NT2/D1 (cell line): ENCODE data around the gene FOLR1.

Source experiments
- DNase-seq: peaks from one replicate; pipeline ENCODE4 v3.0.0-alpha.2; 2011; ENCODE audit warnings: low read depth, low spot score
- H3K27me3 ChIP-seq: 2 replicates; pipeline ENCODE4 v1.6.0; 2011; ENCODE audit warnings: mild to moderate bottlenecking; ENCODE audit not compliant: insufficient read length, insufficient read depth
- H3K36me3 ChIP-seq: 2 replicates; pipeline ENCODE4 v1.6.1; 2011; ENCODE audit warnings: mild to moderate bottlenecking, low read length, mixed read lengths; ENCODE audit not compliant: insufficient read depth, insufficient read length
- H3K4me1 ChIP-seq: 2 replicates; pipeline ENCODE4 v1.5.1; 2011; ENCODE audit not compliant: insufficient read depth, insufficient read length
- H3K4me3 ChIP-seq: 2 replicates; pipeline ENCODE4 v1.5.1; 2011; ENCODE audit warnings: low read depth; ENCODE audit not compliant: insufficient read length
- H3K9ac ChIP-seq: 2 replicates; pipeline ENCODE4 v1.6.0; 2011; ENCODE audit warnings: low read depth; ENCODE audit not compliant: insufficient read length
- H3K9me3 ChIP-seq: 2 replicates; pipeline ENCODE4 v1.5.1; 2011; ENCODE audit warnings: mild to moderate bottlenecking, low read length; ENCODE audit not compliant: insufficient read depth
- SUZ12 ChIP-seq: IDR thresholded peaks from 2 replicates; pipeline ENCODE4 v1.6.1; 2011; ENCODE audit not compliant: insufficient read length, insufficient read depth; ENCODE audit errors: extremely low read depth
- YY1 ChIP-seq: IDR thresholded peaks from 2 replicates; pipeline ENCODE4 v1.6.1; 2011; ENCODE audit not compliant: insufficient read length, insufficient read depth
- ZNF274 ChIP-seq: IDR thresholded peaks from 2 replicates; pipeline ENCODE4 v1.6.1; 2011; ENCODE audit warnings: mild to moderate bottlenecking, low read depth, low read length

FOLR1 gene

DNA sequence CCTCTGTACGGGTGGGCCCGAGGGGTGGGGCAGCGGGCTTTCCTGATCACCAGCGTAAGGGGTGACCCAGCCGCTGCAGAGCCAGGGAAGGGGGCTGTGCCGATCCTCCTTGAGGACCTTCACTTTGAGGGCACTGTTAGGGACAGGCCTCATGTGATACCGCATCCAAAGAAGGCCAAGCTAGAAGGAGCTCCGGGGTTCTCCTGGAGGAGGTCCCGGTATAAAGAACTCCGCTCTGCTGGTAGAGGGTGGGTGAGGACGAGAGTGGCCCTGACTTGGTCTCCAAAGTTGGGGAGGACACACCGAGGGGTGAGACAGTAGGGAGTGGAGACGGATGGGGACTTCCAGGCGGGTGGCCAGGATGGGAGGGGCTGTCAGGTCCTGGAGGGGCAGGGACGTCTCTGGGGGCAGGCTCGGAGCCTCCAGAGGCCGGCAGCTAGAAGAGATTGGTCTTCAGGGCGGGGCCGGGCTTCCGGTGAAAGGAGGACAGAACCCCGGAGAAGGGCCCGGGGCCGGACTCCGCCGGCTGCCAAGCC is 47.4 kb downstream of the FOLR1 start:
- Histone ChIP-seq H3K9me3 (no peaks in the 10 kb centered on the region), H3K4me1 (peaks cover 12% of the 10 kb centered on the region), H3K27me3 (peaks cover under 1% of the 10 kb centered on the region), H3K4me3 (no peak overlapping the region), H3K36me3 (peaks cover 50% of the 10 kb centered on the region), H3K9ac (peak overlapping the region; percentile 42)
- no peak for TF ChIP-seq YY1
- TF ChIP-seq SUZ12: no peak
- no peak for TF ChIP-seq ZNF274
- no peak for DNase-seq

DNA sequence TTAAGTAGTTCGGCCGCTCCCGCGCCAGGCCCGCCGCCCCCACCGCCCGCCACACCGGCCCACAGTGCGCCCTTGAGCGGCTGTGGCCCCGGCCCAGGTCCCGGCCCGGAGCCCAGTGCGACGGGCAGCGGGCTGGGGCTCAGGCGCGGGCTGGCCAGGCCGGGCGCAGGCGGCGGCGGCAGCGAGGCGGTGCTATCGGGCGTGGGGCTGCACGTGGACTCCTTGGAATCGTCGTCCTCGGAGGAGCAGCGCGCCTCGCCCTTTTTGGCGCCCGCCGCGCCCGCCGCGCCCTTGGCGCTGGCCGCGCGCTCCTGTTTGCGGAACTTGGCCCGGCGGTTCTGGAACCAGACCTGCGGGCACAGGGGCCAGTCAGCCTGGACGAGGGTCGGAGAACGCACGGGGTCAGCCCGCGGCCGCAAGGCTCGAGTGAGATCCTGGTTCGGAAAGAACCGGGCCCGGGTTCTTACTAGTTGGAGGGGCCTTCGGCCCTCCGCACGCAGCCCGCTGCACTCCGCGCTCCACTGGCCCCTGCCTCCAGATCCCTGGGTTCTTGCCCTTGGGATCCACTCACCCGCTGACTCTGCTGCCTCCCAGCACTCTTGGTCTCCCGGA is 48.0 kb downstream of the FOLR1 start:
- Histone ChIP-seq H3K9me3 (no peaks in the 10 kb centered on the region), H3K36me3 (peaks cover 44% of the 10 kb centered on the region), H3K4me1 (peaks cover 16% of the 10 kb centered on the region), H3K27me3 (peaks cover 7% of the 10 kb centered on the region), H3K4me3 (no peak overlapping the region), H3K9ac (no peak overlapping the region)
- DNase-seq: no peak
- no peak for TF ChIP-seq YY1
- no peak for TF ChIP-seq SUZ12
- TF ChIP-seq ZNF274: no peak

DNA sequence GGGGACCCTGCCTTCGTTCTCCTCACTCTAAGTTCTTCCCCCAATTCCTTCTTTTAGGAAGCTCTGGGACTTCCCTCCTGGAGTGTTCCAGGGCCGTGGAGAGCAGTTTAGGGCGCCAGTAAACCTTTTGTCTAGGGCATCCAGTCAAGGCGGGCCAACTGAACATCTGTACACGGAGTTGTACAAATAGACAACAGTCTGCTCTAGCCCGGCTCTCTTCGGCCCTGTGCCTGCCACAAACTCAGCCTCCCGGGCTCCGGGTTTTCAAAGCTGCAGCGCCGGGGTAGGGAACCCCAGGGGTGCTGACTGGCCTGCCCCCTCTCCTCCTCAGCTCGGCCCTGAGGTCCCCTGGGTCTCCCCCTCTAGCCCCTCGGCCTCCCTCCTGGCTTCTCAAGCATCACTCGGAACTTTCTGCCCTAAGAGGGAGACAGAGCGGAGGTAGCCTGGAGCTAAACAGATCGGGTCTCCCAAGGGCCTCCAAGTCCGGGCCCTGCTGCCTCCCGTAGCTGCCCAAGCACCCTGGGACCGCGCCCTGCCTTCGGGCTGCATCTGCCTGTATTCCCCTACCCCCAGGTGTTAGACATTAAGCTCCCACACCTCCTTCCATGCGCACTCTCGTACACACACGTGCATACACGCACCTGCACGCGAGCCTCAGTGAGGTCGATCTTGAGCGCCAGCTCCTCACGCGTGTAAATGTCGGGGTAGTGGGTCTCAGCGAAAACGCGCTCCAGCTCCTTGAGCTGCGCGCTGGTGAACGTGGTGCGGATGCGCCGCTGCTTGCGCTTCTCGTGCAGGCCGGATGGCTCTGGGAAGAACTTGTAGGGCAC is 48.7 kb downstream of the FOLR1 start:
- Histone ChIP-seq H3K36me3 (peaks cover 37% of the 10 kb centered on the region), H3K9me3 (no peaks in the 10 kb centered on the region), H3K27me3 (peaks cover 14% of the 10 kb centered on the region), H3K4me3 (no peak overlapping the region), H3K9ac (no peak overlapping the region), H3K4me1 (peaks cover 16% of the 10 kb centered on the region)
- DNase-seq: no peak
- TF ChIP-seq SUZ12 (no peak), YY1 (no peak), ZNF274 (no peak)

DNA sequence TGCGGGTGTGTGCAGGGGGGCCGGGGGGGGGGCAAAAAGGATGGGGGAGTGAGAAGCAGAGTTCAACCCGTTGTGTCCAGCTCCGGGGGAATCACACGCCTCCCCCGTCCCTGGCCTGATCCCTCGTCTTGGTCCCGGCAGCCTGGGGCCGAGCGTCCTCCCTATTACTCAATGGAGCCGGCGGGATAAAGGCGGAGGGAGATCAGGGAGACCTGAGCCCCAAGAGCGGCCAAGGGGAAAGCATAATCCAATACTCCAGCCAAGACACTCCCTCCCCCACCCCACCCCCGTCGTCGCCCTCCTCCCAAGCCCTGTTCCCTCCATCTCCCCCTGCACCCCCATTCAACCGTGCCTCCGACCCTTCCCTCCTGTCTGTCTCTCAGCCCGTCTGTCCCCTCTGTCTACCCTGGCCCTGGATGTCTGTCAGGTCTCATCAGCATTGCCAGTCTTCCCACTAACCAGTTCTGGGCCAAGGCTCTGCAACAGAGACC is 49.4 kb downstream of the FOLR1 start:
- DNase-seq: no peak

DNA sequence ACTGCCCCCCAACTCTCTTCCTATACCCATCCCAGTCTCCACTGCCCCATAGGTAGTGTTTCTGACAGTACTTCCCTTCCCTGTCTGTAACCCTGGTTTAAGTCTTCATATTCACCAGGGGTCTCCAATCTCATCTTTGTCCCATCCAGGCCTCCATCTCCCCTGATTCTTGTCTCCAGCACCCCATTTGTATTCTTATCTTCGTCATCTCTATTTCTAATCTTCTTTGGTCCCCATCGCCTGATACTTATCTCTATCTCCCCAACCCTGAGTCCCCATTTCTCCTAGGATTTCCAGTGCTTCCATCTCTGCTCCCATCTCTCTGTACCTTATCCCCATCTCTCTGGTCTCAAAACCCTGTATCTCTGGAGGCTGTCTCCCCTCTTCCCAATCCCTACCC is 50.2 kb downstream of the FOLR1 start:
- Histone ChIP-seq H3K36me3 (peaks cover 22% of the 10 kb centered on the region), H3K4me1 (peaks cover 16% of the 10 kb centered on the region), H3K27me3 (peaks cover 27% of the 10 kb centered on the region), H3K4me3 (no peak overlapping the region), H3K9me3 (no peaks in the 10 kb centered on the region), H3K9ac (no peak overlapping the region)
- no peak for DNase-seq
- no peak for TF ChIP-seq YY1
- TF ChIP-seq SUZ12: no peak
- no peak for TF ChIP-seq ZNF274

More for the DNA sequence above, 49.4 kb downstream of the FOLR1 start:
- Histone ChIP-seq H3K27me3 (peaks cover 20% of the 10 kb centered on the region), H3K36me3 (peaks cover 30% of the 10 kb centered on the region), H3K9ac (no peak overlapping the region), H3K9me3 (no peaks in the 10 kb centered on the region), H3K4me1 (peaks cover 16% of the 10 kb centered on the region), H3K4me3 (no peak overlapping the region)
- TF ChIP-seq ZNF274 (no peak), SUZ12 (no peak), YY1 (no peak)

DNA sequence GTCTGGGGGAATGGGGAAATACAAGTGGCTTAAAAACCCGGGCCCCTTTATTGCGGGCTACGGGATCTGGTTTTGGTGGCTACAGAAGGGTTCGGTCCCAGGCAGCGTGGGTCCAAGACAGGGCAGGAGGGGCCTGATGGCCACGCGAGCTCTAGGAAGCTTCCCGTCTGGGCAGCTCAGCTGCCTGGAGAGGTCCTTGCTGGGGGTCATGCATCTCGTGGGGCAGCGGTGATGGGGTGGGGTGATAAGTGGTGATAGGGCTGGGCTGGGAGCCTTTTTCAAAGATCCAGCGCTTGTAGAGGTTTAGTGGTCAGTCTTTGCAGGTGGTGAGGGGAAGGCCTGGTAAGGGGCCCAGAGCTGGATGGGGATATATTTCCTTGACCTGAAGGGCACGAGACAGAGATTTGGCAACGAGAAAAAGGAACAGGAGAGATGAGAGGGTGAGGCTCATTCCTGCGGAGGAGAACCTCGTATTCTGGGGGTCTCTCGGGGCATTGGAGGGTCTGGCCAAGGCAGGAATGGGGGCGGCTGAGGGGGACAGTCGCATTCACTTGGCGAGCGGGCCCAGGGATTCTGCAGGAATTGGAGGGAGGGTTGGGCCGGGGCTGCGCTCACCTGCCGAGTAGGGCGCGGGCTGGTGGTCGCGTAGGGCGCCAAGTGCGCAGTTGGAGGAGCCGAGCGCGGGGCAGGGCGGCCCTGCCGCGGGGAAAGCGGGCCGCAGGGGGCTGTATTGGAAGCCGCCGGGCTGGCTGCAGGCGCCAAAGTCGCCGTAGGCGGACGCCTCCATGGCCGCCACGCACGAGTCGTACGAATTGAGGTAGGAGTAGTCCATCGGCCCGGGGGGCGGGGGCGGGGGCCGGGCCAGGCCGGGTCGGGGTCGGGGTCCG is 51.5 kb downstream of the FOLR1 start:
- H3K4me1 ChIP-seq: peaks cover 7% of the 10 kb centered on the region
- no peak for DNase-seq
- peak overlapping the region; percentile 77 for H3K9ac ChIP-seq
- no peak for TF ChIP-seq SUZ12
- TF ChIP-seq YY1: no peak
- TF ChIP-seq ZNF274: no peak
- no peaks in the 10 kb centered on the region for H3K9me3 ChIP-seq
- peaks cover 27% of the 10 kb centered on the region for H3K27me3 ChIP-seq
- peak overlapping the region; percentile 46 for H3K4me3 ChIP-seq
- H3K36me3 ChIP-seq: peaks cover 10% of the 10 kb centered on the region

DNA sequence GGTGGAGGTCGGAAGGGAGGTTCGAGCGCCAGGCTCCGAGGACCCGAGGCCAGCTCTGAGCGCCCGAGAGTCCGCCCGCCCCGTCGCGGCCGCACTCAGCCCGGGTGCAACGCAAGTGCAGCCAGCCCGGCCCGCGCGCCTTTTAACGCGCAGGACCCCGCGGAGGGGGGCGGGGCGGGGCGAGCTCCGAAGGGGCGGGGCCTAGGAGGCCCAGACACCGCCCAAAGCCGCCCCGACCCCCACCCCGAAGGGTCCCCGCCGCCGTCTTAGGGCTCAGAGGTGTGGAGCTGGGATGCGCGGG is 52.1 kb downstream of the FOLR1 start, which contains the start of gene PHOX2A:
Gene PHOX2A (minus strand): TSS at position 117 of the 301 bp plus-strand sequence. CDS start 172 bp downstream, outside the sequence.
- no peak for DNase-seq
- H3K27me3 ChIP-seq: peaks cover 27% of the 10 kb centered on the region
- H3K9ac ChIP-seq: peak within 1 kb of the TSS; percentile 77
- H3K9me3 ChIP-seq: no peaks in the 10 kb centered on the region
- peaks cover 4% of the 10 kb centered on the region for H3K36me3 ChIP-seq
- H3K4me3 ChIP-seq: peak within 1 kb of the TSS; percentile 47
- H3K4me1 ChIP-seq: peaks cover 6% of the 10 kb centered on the region
- TF ChIP-seq ZNF274 (no peak), YY1 (no peak), SUZ12 (no peak)
